ENCODE data around the gene PRF1.

The PRF1 gene

GRCh38 chr10:70571236-70571635, 31.3 kb downstream of the PRF1 start:
- no peak for TF ChIP-seq CTCF (IDR thresholded peaks at IDR 0.05; ENCODE audit: control insufficient read depth, insufficient read depth, low read depth, low read length, missing control alignments)
- H3K4me3 ChIP-seq (ENCODE audit: control insufficient read depth, low read depth, low read length) = no peak overlapping the region
- no peak for DNase-seq (ENCODE audit: low read depth)

GRCh38 chr10:70568781-70569495, 33.6 kb downstream of the PRF1 start:
- no peak overlapping the region for H3K4me3 ChIP-seq (ENCODE audit: control insufficient read depth, low read depth, low read length)
- no peak for TF ChIP-seq CTCF (IDR thresholded peaks at IDR 0.05; ENCODE audit: control insufficient read depth, insufficient read depth, low read depth, low read length, missing control alignments)
- no peak for DNase-seq (ENCODE audit: low read depth)

GRCh38 chr10:70568113-70568512, 34.4 kb downstream of the PRF1 start:
- DNase-seq (ENCODE audit: low read depth) = no peak
- TF ChIP-seq CTCF (IDR thresholded peaks at IDR 0.05; ENCODE audit: control insufficient read depth, insufficient read depth, low read depth, low read length, missing control alignments) = no peak
- no peak overlapping the region for H3K4me3 ChIP-seq (ENCODE audit: control insufficient read depth, low read depth, low read length)

- no peak for DNase-seq (ENCODE audit: low read depth)
- no peak for TF ChIP-seq CTCF (IDR thresholded peaks at IDR 0.05; ENCODE audit: control insufficient read depth, insufficient read depth, low read depth, low read length, missing control alignments)
- H3K4me3 ChIP-seq (ENCODE audit: control insufficient read depth, low read depth, low read length) = no peak overlapping the region
Observed at GRCh38 chr10:70567603-70568002, 34.9 kb downstream of the PRF1 start.

- H3K4me3 ChIP-seq (ENCODE audit: control insufficient read depth, low read depth, low read length) = no peak overlapping the region
- TF ChIP-seq CTCF (IDR thresholded peaks at IDR 0.05; ENCODE audit: control insufficient read depth, insufficient read depth, low read depth, low read length, missing control alignments) = no peak
- no peak for DNase-seq (ENCODE audit: low read depth)
Observed at GRCh38 chr10:70566515-70567290, 35.8 kb downstream of the PRF1 start.

- TF ChIP-seq CTCF (IDR thresholded peaks at IDR 0.05; ENCODE audit: control insufficient read depth, insufficient read depth, low read depth, low read length, missing control alignments) = no peak
Observed at GRCh38 chr10:70565556-70566514, 36.7 kb downstream of the PRF1 start.

More at GRCh38 chr10:70565556-70566514, 36.7 kb downstream of the PRF1 start:
- no peak for DNase-seq (ENCODE audit: low read depth)
- no peak overlapping the region for H3K4me3 ChIP-seq (ENCODE audit: control insufficient read depth, low read depth, low read length)
